HG03064 (cell line): ENCODE results near the gene KDELR3.

Source experiments
- ATAC-seq: cut with Tn5 transposase; IDR thresholded peaks from one replicate; pipeline ENCODE4 v1.9.1; 2021; ENCODE audit warnings: low read depth; ENCODE audit not compliant: unreplicated experiment

Gene KDELR3

GRCh38 chr22:38467904-38468442, at the start of gene KDELR3:
TSS of gene KDELR3 (plus strand) at chr22:38468096. CDS start at chr22:38468234, 138 bp downstream.
- ATAC-seq = no peak

GRCh38 chr22:38418589-38418988, 49.3 kb upstream of the KDELR3 start:
- no peak for ATAC-seq

- no peak for ATAC-seq
These were observed 48.6 kb upstream of the KDELR3 start for GRCh38 chr22:38419121-38419857.

- no peak for ATAC-seq
These were observed 48.1 kb upstream of the KDELR3 start for GRCh38 chr22:38419858-38420160.

GRCh38 chr22:38420734-38421133, 47.2 kb upstream of the KDELR3 start:
- no peak for ATAC-seq

- no peak for ATAC-seq
These were observed 45.0 kb upstream of the KDELR3 start for GRCh38 chr22:38422611-38423511.

- no peak for ATAC-seq
These were observed 44.1 kb upstream of the KDELR3 start for GRCh38 chr22:38423512-38424503.

GRCh38 chr22:38424525-38425080, 43.3 kb upstream of the KDELR3 start:
- ATAC-seq = no peak

GRCh38 chr22:38426628-38427027, 41.3 kb upstream of the KDELR3 start:
- ATAC-seq = no peak

GRCh38 chr22:38427465-38427864, 40.4 kb upstream of the KDELR3 start:
- ATAC-seq = no peak

GRCh38 chr22:38427940-38428339, 40.0 kb upstream of the KDELR3 start:
- no peak for ATAC-seq

GRCh38 chr22:38428714-38429113, 39.2 kb upstream of the KDELR3 start:
- ATAC-seq = no peak

GRCh38 chr22:38429499-38430068, 38.3 kb upstream of the KDELR3 start:
- ATAC-seq = no peak

GRCh38 chr22:38431266-38432010, 36.5 kb upstream of the KDELR3 start:
- ATAC-seq = no peak

GRCh38 chr22:38432264-38432663, 35.6 kb upstream of the KDELR3 start:
- ATAC-seq = no peak

- no peak for ATAC-seq
These were observed 34.0 kb upstream of the KDELR3 start for GRCh38 chr22:38433871-38434270.

GRCh38 chr22:38435010-38435409, 32.9 kb upstream of the KDELR3 start:
- no peak for ATAC-seq

GRCh38 chr22:38435965-38436364, 31.9 kb upstream of the KDELR3 start:
- no peak for ATAC-seq
